IPS-15b (cell line): Measurements from ENCODE around the gene SLFN14.

Experiments used
- H3K27me3 ChIP-seq: one replicate; pipeline ENCODE4 v1.6.1; 2013; ENCODE audit warnings: low read length; ENCODE audit not compliant: control insufficient read depth, insufficient read depth
- H3K36me3 ChIP-seq: one replicate; pipeline ENCODE4 v1.6.1; 2013; ENCODE audit warnings: low read length; ENCODE audit not compliant: control insufficient read depth, insufficient read depth
- H3K4me1 ChIP-seq: one replicate; pipeline ENCODE4 v1.6.1; 2013; ENCODE audit warnings: mild to moderate bottlenecking, low read length; ENCODE audit not compliant: control insufficient read depth, insufficient read depth
- H3K4me3 ChIP-seq: one replicate; pipeline ENCODE4 v1.5.1; 2013; ENCODE audit warnings: low read depth, low read length
- H3K9ac ChIP-seq: one replicate; pipeline ENCODE4 v1.6.1; 2013; ENCODE audit warnings: low read depth, mild to moderate bottlenecking, low read length
- H3K9me3 ChIP-seq: one replicate; pipeline ENCODE4 v1.6.1; 2013; ENCODE audit warnings: mild to moderate bottlenecking, low read length; ENCODE audit not compliant: control insufficient read depth, insufficient read depth

The SLFN14 gene

DNA sequence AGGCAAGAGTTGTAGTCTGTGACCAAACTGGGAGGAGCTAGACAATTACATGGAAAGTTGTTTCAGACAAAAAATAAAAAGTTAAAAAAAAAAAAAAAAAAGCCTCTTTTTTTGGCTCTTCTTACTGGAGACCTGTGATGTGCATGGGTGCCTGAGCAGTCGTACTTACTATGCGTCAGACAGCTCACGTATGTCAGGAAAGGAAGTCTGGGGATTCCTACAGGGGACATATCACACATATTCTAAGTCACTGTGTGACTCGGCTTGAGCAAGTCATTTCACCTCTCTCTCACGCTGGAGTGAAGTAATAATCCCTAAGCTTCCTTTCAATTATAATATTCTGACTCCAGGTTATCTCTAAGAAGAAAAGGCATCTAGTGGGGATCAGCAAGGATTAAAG, 6.0 kb downstream of the SLFN14 start:
- H3K9ac ChIP-seq, result no peak overlapping the region
- H3K9me3 ChIP-seq, result no peaks in the 10 kb centered on the region
- H3K4me1 ChIP-seq, result no peaks in the 10 kb centered on the region
- no peak overlapping the region for H3K4me3 ChIP-seq
- H3K36me3 ChIP-seq, result no peaks in the 10 kb centered on the region
- peaks cover 2% of the 10 kb centered on the region for H3K27me3 ChIP-seq

- Histone ChIP-seq H3K27me3 (peaks cover 9% of the 10 kb centered on the region), H3K9ac (no peak overlapping the region), H3K4me3 (no peak overlapping the region), H3K36me3 (no peaks in the 10 kb centered on the region), H3K4me1 (no peaks in the 10 kb centered on the region), H3K9me3 (no peaks in the 10 kb centered on the region)
These were observed 7.3 kb downstream of the SLFN14 start for GRCh38 chr17:35553310-35553709.

GRCh38 chr17:35548978-35549377, 11.6 kb downstream of the SLFN14 start:
- H3K4me1 ChIP-seq, result no peaks in the 10 kb centered on the region
- no peaks in the 10 kb centered on the region for H3K36me3 ChIP-seq
- H3K9me3 ChIP-seq, result no peaks in the 10 kb centered on the region
- no peak overlapping the region for H3K4me3 ChIP-seq
- peaks cover 9% of the 10 kb centered on the region for H3K27me3 ChIP-seq
- no peak overlapping the region for H3K9ac ChIP-seq

DNA sequence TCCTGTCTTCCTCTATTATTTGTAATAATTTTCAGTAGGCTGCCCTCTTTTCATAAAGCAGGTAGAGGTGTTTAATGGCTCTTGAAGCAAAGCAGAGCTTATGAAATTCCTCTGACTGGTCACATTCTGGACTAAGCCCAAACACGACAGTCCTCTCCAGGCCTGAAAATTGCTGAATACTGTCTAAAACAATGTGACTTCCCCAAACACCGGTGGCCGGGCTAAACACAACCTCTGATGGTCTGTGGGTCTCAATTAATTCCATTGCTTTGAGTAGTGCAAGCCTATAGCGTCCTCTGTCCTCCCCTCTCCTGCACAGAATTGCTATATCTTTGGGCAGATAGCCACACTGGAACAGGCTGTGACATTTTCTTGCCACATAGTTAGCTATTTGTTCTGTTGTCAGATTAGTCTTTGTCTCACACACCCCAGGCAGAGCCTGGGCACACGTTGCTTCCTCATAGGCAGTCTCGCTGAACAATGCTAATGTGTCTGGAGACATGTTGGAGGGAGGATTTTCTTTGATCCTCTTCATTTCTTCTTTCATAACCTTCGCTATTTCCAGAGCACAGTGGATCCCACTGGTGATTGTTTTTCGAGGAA, 12.3 kb downstream of the SLFN14 start:
- Histone ChIP-seq H3K4me3 (no peak overlapping the region), H3K36me3 (no peaks in the 10 kb centered on the region), H3K4me1 (no peaks in the 10 kb centered on the region), H3K9me3 (no peaks in the 10 kb centered on the region), H3K27me3 (peaks cover 9% of the 10 kb centered on the region), H3K9ac (no peak overlapping the region)

DNA sequence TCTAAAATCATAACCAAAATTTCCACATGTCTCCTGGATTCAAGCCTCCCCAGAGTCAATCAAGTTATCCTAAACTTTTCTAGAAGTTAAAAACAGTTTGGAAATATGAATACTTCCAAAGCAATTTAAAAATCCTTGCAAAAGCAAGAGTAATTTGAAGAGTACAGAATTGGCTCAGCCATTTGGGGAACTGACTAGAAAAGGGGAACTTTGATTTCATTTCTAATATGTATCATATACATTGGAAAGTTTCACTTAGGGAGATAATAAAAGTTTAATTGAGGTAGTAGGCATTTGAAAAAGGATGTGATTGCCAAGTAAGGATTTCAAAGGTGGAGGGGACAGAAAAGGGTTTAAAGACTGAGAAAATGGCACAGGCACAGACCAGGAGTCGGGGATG, 14.1 kb downstream of the SLFN14 start:
- Histone ChIP-seq H3K9me3 (no peaks in the 10 kb centered on the region), H3K27me3 (peaks cover 9% of the 10 kb centered on the region), H3K9ac (no peak overlapping the region), H3K4me1 (no peaks in the 10 kb centered on the region), H3K4me3 (no peak overlapping the region), H3K36me3 (no peaks in the 10 kb centered on the region)

DNA sequence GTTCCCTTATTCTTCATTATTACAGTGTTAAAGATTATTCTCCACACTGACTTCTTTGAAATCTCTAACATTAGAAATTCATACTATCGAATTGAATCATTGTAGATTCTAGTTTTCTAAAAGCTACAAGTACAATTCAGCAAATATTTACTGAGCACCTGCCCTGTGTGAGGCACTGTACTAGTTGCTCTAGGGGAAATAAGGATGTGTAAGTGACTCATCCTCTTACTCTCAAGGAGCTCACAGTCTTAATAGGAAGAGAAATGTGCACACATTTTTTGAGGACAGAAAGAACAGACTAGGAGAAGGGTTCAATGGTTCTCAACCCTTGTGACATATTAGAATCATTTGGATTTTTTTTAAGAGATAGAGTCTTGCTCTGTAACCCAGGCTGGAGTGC, 15.5 kb downstream of the SLFN14 start:
- H3K4me1 ChIP-seq, result no peaks in the 10 kb centered on the region
- H3K4me3 ChIP-seq, result no peak overlapping the region
- H3K9ac ChIP-seq, result no peak overlapping the region
- H3K27me3 ChIP-seq, result peaks cover 10% of the 10 kb centered on the region
- no peaks in the 10 kb centered on the region for H3K9me3 ChIP-seq
- no peaks in the 10 kb centered on the region for H3K36me3 ChIP-seq

GRCh38 chr17:35543856-35544255, 16.8 kb downstream of the SLFN14 start:
- peaks cover 8% of the 10 kb centered on the region for H3K27me3 ChIP-seq
- no peaks in the 10 kb centered on the region for H3K9me3 ChIP-seq
- H3K9ac ChIP-seq, result no peak overlapping the region
- H3K4me3 ChIP-seq, result no peak overlapping the region
- no peaks in the 10 kb centered on the region for H3K36me3 ChIP-seq
- H3K4me1 ChIP-seq, result no peaks in the 10 kb centered on the region

DNA sequence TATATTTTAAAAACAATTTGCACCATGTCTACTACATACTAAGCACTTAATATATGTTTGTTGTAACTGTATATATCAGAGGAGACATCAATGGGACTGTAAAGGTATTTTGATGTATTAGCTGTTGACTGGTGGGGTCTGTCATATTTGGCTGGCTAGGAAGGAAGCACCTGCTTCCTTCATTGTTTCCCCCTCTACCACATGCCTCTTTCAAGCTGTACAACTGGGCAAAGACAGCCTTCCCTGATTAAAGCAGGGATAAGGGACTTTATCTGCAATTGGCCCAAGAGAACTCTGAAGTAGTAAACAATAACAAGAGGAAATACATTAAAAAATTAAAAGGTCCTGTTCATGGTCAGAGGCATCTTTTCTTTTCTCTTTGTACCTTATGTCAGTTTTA, 17.6 kb downstream of the SLFN14 start:
- Histone ChIP-seq H3K4me3 (no peak overlapping the region), H3K36me3 (no peaks in the 10 kb centered on the region), H3K27me3 (peaks cover 3% of the 10 kb centered on the region), H3K4me1 (no peaks in the 10 kb centered on the region), H3K9ac (no peak overlapping the region), H3K9me3 (no peaks in the 10 kb centered on the region)

DNA sequence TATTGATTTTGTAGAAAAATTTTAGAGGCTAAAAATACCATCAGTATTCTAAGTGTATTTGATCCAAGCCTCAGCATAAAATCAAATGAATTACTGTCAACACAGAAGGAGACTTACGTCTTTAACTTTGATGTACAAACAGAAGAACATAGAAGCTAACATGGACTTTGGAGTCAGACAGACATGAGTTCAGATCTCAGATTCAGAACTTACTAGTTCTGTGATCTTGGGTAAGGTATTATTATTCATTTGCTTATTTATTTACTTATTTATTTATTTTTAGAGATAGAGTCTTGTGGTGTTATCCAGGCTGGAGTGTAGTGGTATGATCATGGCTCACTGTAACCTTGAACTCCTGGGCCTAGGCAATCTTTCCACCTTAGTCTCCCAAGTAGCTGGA, 19.2 kb downstream of the SLFN14 start:
- H3K4me3 ChIP-seq, result no peak overlapping the region
- no peak overlapping the region for H3K9ac ChIP-seq
- no peaks in the 10 kb centered on the region for H3K9me3 ChIP-seq
- no peaks in the 10 kb centered on the region for H3K4me1 ChIP-seq
- H3K36me3 ChIP-seq, result no peaks in the 10 kb centered on the region
- peaks cover 3% of the 10 kb centered on the region for H3K27me3 ChIP-seq

DNA sequence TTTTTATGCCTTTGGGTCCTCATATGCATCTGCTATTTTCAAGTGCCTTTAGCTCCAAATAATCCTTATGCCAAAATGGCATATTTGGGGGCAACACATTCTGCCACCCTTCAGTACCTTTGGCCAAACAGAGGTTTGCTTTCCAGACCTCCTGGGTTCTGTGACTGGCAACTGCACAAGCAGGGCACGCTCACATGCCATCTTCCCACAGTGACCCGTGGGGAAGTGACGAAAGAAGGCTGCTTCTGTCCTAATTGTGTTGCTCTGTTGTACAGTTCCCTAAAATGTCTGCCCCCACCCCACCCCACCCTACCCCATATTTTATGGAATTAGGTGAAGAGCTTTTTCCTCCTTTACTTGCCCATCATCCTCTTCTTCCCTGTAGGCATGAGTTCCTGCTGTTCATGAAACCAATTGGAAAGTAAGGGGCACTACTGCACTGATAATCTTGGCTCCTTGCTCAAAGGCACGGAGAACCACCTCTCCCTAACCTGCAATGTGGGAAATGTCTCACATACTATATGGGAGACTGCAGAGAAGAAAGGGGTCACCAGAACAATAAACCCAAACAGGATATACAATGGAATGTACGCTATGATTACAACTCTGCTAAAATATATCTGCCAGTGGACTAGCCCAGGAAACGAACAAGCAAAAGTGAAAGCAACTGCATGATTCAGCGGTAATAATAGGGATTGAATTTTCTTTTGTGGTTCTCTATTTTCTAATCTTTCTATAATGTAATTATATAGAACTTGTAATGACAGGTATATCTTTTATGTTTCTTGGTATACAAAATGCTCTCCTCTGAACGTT, 19.8 kb downstream of the SLFN14 start:
- Histone ChIP-seq H3K9ac (no peak overlapping the region), H3K27me3 (peaks cover 3% of the 10 kb centered on the region), H3K4me3 (no peak overlapping the region), H3K36me3 (no peaks in the 10 kb centered on the region), H3K4me1 (no peaks in the 10 kb centered on the region), H3K9me3 (no peaks in the 10 kb centered on the region)

DNA sequence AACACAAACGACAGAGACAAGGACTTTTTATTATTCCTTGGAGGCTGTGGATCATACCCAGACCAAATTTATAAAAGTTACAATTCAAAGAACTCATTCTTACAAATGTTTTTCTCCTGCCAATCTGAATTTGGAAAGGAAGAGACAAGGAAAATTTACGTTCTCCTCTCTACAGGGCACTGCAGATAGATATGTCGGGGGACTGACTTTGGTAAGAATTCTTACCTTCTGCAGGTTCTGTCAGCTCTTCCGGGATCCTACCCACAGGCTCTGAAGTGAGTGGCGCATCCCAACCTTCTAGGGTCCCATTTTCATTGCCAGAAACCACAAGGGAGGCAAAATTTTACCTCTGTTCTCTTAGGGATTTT, 21.0 kb downstream of the SLFN14 start:
- Histone ChIP-seq H3K36me3 (no peaks in the 10 kb centered on the region), H3K4me1 (no peaks in the 10 kb centered on the region), H3K9ac (no peak overlapping the region), H3K4me3 (no peak overlapping the region), H3K9me3 (no peaks in the 10 kb centered on the region), H3K27me3 (peaks cover 3% of the 10 kb centered on the region)

- H3K9me3 ChIP-seq, result no peaks in the 10 kb centered on the region
- no peak within 1 kb of the TSS for H3K4me3 ChIP-seq
- H3K4me1 ChIP-seq, result no peaks in the 10 kb centered on the region
- H3K27me3 ChIP-seq, result peaks cover 6% of the 10 kb centered on the region
- no peak within 1 kb of the TSS for H3K9ac ChIP-seq
- no peaks in the 10 kb centered on the region for H3K36me3 ChIP-seq
These were observed 22.9 kb downstream of the SLFN14 start, which contains the start of gene SLFN12L for GRCh38 chr17:35537601-35538141. Gene SLFN12L (minus strand): TSS chr17:35537678. CDS start chr17:35522364, 15,314 bp downstream.
